GM12878 (cell line): ENCODE results near the gene STPG1. TPM values are rescaled to one million over a fixed set of nuclear protein-coding genes. Genes with fewer than 3 reads are reported as not detected.

ENCODE experiments used
- ATAC-seq: fragments of 200-7000 bp; cut with Tn5 transposase; 3 replicates; pipeline ENCODE4 v1.9.1; 2020; ENCODE audit warnings: mild to moderate bottlenecking, moderate library complexity
- BruUV-seq: library from RNA; stranded (reverse); fragments of 400-500 nt; replicated peaks from 2 replicates; lab custom pipeline; 2021; lab: Mats Ljungman, UMichigan
- CTCF ChIA-PET: fragments of 300-600 bp; sonication (Branson Sonifier 250); formaldehyde crosslinking; extraction: SDS; loops from one replicate; lab custom pipeline; 2021; ENCODE audit warnings: inconsistent platforms; lab: Yijun Ruan, JAX
- POLR2A ChIA-PET: fragments of 350-600 bp; formaldehyde crosslinking; extraction: SDS; loops from one replicate; lab custom pipeline; 2021; ENCODE audit warnings: inconsistent platforms; lab: Charles Lee
- RAD21 ChIA-PET: fragments of 300-600 bp; sonication (Branson Sonifier 250); formaldehyde crosslinking; loops from one replicate; lab custom pipeline; 2023; ENCODE audit warnings: antibody characterized with exemption; ENCODE audit not compliant: unreplicated experiment; lab: Charles Lee
- SMC1A ChIA-PET: fragments of 300-600 bp; sonication (Branson Sonifier 250); formaldehyde crosslinking; loops from one replicate; lab custom pipeline; 2023; ENCODE audit not compliant: unreplicated experiment, uncharacterized antibody; lab: Charles Lee
- DNase-seq: peaks from one replicate; pipeline ENCODE4 v3.0.0-alpha.2; 2011; ENCODE audit warnings: low read depth, low spot score
- FAIRE-seq: peaks from 3 replicates; lab custom pipeline; 2011; peaks lifted over from hg19 to GRCh38; lab: Jason Lieb, UNC
- H2AFZ ChIP-seq: 2 replicates; pipeline ENCODE4 v1.6.0; 2011; ENCODE audit warnings: low read depth, low read length, control low read depth; ENCODE audit not compliant: control insufficient read depth
- H3K27ac ChIP-seq: 2 replicates; pipeline ENCODE4 v1.5.1; 2011; ENCODE audit warnings: control low read depth; ENCODE audit not compliant: control insufficient read depth, insufficient read depth
- H3K27me3 ChIP-seq, 2 experiments: replicated peaks in 1 of 2; 2 replicates each; pipeline versions ENCODE4 v1.6.0 to v1.6.1; 2011; ENCODE audit warnings: low read length in 1 of 2; ENCODE audit not compliant: control insufficient read depth in 2 of 2, insufficient read depth in 2 of 2
- H3K36me3 ChIP-seq, 2 experiments: 2 replicates each; pipeline ENCODE4 v1.5.1; 2011; ENCODE audit warnings: low read length in 1 of 2; ENCODE audit not compliant: control insufficient read depth in 2 of 2, insufficient read depth in 2 of 2
- H3K4me1 ChIP-seq: 2 replicates; pipeline ENCODE4 v1.6.1; 2011; ENCODE audit warnings: mild to moderate bottlenecking, low read length, moderate library complexity, mixed read lengths; ENCODE audit not compliant: control insufficient read depth, insufficient read depth
- H3K4me2 ChIP-seq: 2 replicates; pipeline ENCODE4 v1.6.0; 2011; ENCODE audit warnings: control low read depth; ENCODE audit not compliant: control insufficient read depth, insufficient read depth
- H3K4me3 ChIP-seq: fragments of 200-600 bp; sonication (generic); 2 replicates; pipeline ENCODE4 v1.5.1; 2016
- H3K79me2 ChIP-seq: 2 replicates; pipeline ENCODE4 v1.6.0; 2011; ENCODE audit warnings: low read length; ENCODE audit not compliant: control insufficient read depth, insufficient read depth
- H3K9ac ChIP-seq: 2 replicates; pipeline ENCODE4 v1.8.0; 2011; ENCODE audit warnings: low read length, control low read depth, mixed read lengths; ENCODE audit not compliant: control insufficient read depth, insufficient read depth
- H3K9me3 ChIP-seq: replicated peaks from 3 replicates; pipeline ENCODE4 v1.5.1; 2011; ENCODE audit warnings: mild to moderate bottlenecking, low read length; ENCODE audit not compliant: control insufficient read depth, insufficient read depth
- H4K20me1 ChIP-seq: 2 replicates; pipeline ENCODE4 v1.6.0; 2011; ENCODE audit not compliant: control insufficient read depth, insufficient read depth
- BCLAF1 ChIP-seq: fragments of 450-650 bp; IDR thresholded peaks from 2 replicates; pipeline ENCODE4 v1.6.1; 2017; ENCODE audit warnings: antibody characterized with exemption, mild to moderate bottlenecking, moderate library complexity
- CBFB ChIP-seq: IDR thresholded peaks from 2 replicates; pipeline ENCODE4 v1.6.1; 2016; ENCODE audit warnings: antibody characterized with exemption, low read depth
- ETV6 ChIP-seq, 2 experiments: fragments of 450-650 bp in 1 of 2; IDR thresholded peaks in 1 of 2; conservative IDR thresholded peaks in 1 of 2; 2 replicates each; pipeline ENCODE4 v1.6.1; 2014; ENCODE audit warnings: antibody characterized with exemption in 1 of 2, borderline replicate concordance in 1 of 2, low read depth in 1 of 2, mild to moderate bottlenecking in 1 of 2, moderate library complexity in 1 of 2
- HSF1 ChIP-seq: fragments of 150-350 bp; IDR thresholded peaks from 2 replicates; pipeline ENCODE4 v1.6.1; 2014; ENCODE audit warnings: mild to moderate bottlenecking, low read depth, low read length
- NBN ChIP-seq: fragments of 450-650 bp; IDR thresholded peaks from 2 replicates; pipeline ENCODE4 v1.6.1; 2016
- RELB ChIP-seq: fragments of 450-650 bp; IDR thresholded peaks from 2 replicates; pipeline ENCODE4 v1.6.1; 2017; ENCODE audit warnings: low read depth, mild to moderate bottlenecking, moderate library complexity
- SIX5 ChIP-seq: IDR thresholded peaks from 2 replicates; pipeline ENCODE4 v1.6.1; 2011; ENCODE audit warnings: mild to moderate bottlenecking, low read depth, low read length, moderate library complexity; ENCODE audit not compliant: severe bottlenecking
- SKIL ChIP-seq: fragments of 450-650 bp; IDR thresholded peaks from 2 replicates; pipeline ENCODE4 v1.6.1; 2017; ENCODE audit warnings: mild to moderate bottlenecking, low read depth, inconsistent platforms; ENCODE audit not compliant: poor library complexity, severe bottlenecking
- SP1 ChIP-seq: IDR thresholded peaks from one replicate; pipeline ENCODE4 v1.6.1; 2011; ENCODE audit warnings: low read depth, low read length
- ZZZ3 ChIP-seq: IDR thresholded peaks from 2 replicates; pipeline ENCODE4 v1.6.1; 2011; ENCODE audit warnings: low read depth; ENCODE audit not compliant: control insufficient read depth, insufficient read length
- WGBS: methylation state at CpG from one replicate; pipeline ENCODE4 v1.1.6; 2016; ENCODE audit warnings: low lambda C conversion rate; ENCODE audit not compliant: insufficient replicate concordance, insufficient coverage; ENCODE audit errors: missing lambda C conversion rate; 5-methylcytosine and 5-hydroxymethylcytosine counted together
- in situ Hi-C: fragments of 300-500 bp; cut with MboI; formaldehyde crosslinking; loops from 9 replicates; pipeline ENCODE4 v1.14.3; 2018; ENCODE audit warnings: mixed read lengths
- intact Hi-C: fragments of 100-400 bp; cut with micrococcal nuclease; formaldehyde crosslinking; loops from one replicate; pipeline ENCODE4 v1.14.2; 2022; ENCODE audit not compliant: unreplicated experiment
- polyA plus RNA-seq, 11 experiments: library from polyadenylated mRNA; depleted of rRNA in 4 of 11; unstranded in 6 of 11; stranded (reverse) in 5 of 11; fragments of >200 nt; fragmentation: Nextera tagmentation in 4 of 11; fragmentation: Illumina TruSeq in 1 of 11; extraction: Ambion mirVana in 4 of 11; extraction: Trizol in 1 of 11; gene quantifications; 1 replicate in 1 of 11; 2 replicates in 10 of 11; pipeline versions ENCODE4 v1.2.1 to v1.2.3, GENCODE V29; 2011 to 2016; ENCODE audit warnings: inconsistent platforms in 2 of 11, missing spikeins in 2 of 11, low read depth in 1 of 11
- total RNA-seq, 4 experiments: library from RNA; depleted of rRNA in 3 of 4; stranded (reverse); fragments of >200 nt in 3 of 4; fragmentation: Illumina TruSeq in 1 of 4; extraction: Trizol in 1 of 4; gene quantifications; 2 replicates each; pipeline versions ENCODE4 v1.2.1 to v1.2.3, GENCODE V29; 2013 to 2021

Gene STPG1
- total and polyA plus RNA-seq, 10 of the 15 experiments (the other 5 are each of a cell fraction or from before 2014, with no cell fraction given): 0.22 to 2.6 (median 0.73) TPM

DNA sequence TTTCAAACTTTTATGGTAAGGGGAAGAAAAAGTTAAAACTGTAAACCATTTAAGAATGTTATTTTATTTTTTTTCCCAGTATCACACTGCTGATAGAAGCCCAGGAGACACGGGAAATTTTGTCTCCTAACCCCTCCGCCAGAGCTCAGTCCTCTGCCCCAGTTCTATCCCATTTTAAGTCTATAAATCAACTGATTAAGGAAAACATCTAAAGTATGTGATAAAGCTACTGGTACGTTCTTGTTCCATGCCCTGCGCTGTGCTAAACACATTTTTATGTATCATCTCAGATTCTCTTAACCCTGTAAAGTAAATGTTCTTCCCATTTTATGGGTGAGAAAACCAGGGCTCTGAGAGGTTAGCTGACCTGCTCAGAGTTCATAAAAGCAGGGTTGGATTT is 36.7 kb upstream of the STPG1 start:
- ChIA-PET POLR2A (no interaction called here), SMC1A (no interaction called here), CTCF (no interaction called here), RAD21 (no interaction called here)
- H3K27ac ChIP-seq: no peak overlapping the region
- 100% methylated on average over 4 of the region's 4 CpGs for WGBS
- H3K9ac ChIP-seq: no peak overlapping the region
- peaks cover 0 to 7% of the 10 kb centered on the region in 2 experiments; a peak in 3 of 4 replicates for H3K36me3 ChIP-seq
- H2AFZ ChIP-seq: no peak overlapping the region
- H3K4me2 ChIP-seq: no peak overlapping the region
- H3K4me1 ChIP-seq: 0 out of 2 replicates have a peak, but pooled peaks cover 3% of the 10 kb centered on the region
- no peaks in the 10 kb centered on the region for H3K79me2 ChIP-seq
- no peak for DNase-seq
- TF ChIP-seq SP1: no peak
- TF ChIP-seq RELB: no peak
- TF ChIP-seq ZZZ3: no peak
- TF ChIP-seq SKIL: no peak
- no peak for TF ChIP-seq ETV6 (conservative IDR thresholded peaks at IDR 0.05 in 1 of 2, IDR thresholded peaks at IDR 0.05 in 1 of 2; ENCODE audit: borderline replicate concordance in 1 of 2, low read depth in 1 of 2)
- TF ChIP-seq HSF1: no peak
- no peak for TF ChIP-seq BCLAF1
- no peak for TF ChIP-seq CBFB
- TF ChIP-seq SIX5: no peak
- TF ChIP-seq NBN: no peak
- H4K20me1 ChIP-seq: no peaks in the 10 kb centered on the region
- H3K27me3 ChIP-seq: no peaks in the 10 kb centered on the region
- in situ Hi-C loops: no loop called here
- intact Hi-C loops: no loop called here
- FAIRE-seq: no peak
- no peak for ATAC-seq
- no peaks in the 10 kb centered on the region for H3K9me3 ChIP-seq
- no peak overlapping the region for H3K4me3 ChIP-seq
- BruUV-seq: no TSS peak
